Medulla oblongata (tissue), 1 donor: Measurements from ENCODE around the gene CNNM3.

ENCODE experiments used
- DNase-seq: peaks from one replicate; pipeline ENCODE4 v3.0.0-alpha.2; 2015; ENCODE audit errors: extremely low spot score

The CNNM3 gene

DNA sequence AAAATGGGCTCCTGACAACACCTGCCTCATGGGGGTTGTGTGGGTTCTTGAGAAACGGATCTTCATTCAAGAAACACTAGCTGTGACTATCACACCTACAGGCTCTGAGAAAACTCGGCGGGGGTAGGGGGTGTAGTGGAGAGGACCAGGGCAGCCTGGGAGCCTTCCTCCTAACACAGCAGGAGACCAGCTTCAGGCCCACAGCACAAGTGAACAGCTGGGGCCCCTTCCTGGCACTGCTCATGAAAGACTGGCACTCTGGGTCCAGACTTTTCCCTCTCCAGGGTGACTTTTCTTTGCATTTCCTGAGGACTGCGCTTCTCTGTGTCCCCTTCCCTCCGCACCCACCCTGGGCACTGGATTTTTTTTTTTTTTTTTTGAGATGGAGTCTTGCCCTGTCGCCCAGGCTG lies 61.0 kb downstream of the CNNM3 start:
- no peak for DNase-seq

DNA sequence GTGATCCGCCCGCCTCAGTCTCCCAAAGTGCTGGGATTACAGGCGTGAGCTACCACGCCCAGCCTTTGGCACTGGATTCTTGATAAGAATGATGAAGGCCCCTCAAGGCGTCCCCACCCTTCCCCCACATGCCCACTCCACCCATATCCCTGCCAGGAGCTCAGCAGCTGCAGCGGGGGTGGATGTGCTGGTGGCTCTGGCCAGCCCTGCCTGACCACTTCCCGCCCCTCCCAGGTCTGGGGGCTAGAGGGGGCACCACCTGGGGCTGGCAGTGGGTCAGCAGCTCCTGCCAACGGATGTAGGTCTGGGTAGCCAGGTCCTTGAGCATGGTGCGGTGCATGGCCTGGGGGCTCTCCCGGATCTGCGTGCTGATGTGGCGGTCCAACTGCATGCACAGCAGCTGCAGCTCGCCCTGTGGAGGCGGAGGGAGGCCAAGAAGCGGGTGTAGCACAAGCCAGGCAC lies 61.6 kb downstream of the CNNM3 start:
- DNase-seq: no peak

DNA sequence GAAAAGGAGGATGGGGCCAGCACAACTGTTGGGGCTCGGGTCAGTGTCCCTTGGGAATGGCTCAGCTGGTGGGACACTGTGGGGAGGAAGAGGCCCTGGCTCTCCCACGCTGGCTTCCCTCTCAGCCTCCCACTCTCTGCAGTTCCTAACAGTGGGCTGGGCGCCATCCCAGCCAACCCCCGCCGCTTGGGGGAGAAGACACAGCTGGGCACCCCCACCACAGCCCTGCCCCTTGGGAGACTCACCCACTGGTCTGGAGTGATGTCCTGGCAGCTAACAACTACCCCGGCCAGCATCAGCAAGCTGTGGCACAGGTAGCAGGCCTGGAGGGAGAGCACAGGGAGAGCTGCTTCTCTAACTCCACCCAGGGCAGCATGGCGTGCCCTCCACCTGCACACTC lies 62.1 kb downstream of the CNNM3 start:
- DNase-seq: no peak

DNA sequence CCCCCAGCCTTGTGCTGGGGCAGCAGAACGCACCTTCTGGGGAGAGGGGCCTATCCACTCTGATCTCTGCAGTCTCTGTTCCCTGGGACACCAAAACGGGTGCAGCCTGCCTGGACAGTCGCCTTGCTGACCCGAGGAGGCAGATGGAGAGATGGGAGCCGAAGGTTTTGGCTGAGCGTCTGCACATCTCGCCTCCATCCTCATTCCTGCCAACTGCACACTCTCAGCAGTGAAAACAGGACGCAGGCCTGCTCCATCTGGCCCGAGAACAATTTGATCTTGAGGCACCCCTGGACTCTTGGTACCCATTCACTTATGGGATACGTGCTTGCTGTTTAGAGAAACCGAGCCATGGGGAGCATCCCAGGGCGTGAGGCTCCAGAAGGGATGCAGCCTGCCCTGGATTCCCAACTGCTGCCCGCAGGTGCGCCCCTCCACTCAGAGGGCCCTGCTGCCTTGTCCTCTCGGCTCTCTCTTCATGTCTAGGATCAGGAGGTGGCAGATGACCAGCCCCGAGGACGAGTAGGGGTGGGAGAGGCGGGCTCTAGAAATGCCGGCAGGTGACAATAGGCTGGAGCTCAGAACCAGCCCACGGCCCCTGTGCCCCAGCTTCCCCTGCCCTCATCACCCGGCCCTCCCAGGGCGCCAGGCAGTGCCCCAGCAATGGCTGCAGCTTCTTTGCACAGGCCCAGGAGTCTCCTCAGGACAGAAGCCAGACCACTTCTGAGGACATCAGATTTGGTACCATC lies 62.9 kb downstream of the CNNM3 start:
- DNase-seq: no peak

DNA sequence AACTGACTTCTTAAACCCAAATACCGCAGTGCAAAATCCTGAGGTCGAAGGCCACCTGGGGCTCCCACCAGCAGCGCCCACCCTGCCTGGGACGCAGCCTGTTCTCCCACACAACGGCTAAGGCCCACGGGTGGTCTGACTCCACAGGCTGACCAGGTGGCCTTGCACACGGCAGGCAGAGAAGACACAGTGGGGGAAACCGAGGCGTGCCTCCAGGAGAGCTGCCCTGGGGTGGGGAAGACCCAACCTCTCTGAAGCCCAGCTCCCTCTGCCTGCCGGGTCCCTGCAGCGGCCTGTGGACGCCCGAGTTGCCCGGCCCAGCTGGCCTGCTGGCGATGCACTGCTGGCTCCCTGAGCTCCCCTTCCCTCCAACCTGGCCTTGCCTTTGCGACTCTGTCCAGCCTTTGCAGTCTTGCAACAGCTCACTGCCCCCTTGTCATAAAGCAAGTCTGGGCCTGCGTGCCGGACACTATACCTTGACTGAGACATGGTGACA lies 63.5 kb downstream of the CNNM3 start:
- no peak for DNase-seq

DNA sequence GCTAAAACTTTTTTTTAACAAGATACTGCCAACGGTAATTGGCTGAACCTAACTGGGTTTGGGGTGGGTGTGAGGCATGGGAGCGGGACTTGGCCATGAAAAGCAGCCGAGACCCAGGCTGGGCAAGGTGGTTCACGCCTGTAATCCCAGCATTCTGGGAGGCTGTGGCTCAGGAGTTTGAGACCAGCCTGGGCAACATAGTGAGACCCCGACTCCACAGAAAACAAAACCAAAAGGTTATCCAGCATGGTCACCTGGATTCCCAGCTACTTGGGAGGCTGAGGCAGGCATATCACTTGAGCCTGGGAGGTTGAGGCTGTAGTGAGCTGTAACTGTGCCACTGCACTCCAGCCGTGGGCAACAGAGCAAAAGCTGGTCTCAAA lies 64.8 kb downstream of the CNNM3 start:
- no peak for DNase-seq

DNA sequence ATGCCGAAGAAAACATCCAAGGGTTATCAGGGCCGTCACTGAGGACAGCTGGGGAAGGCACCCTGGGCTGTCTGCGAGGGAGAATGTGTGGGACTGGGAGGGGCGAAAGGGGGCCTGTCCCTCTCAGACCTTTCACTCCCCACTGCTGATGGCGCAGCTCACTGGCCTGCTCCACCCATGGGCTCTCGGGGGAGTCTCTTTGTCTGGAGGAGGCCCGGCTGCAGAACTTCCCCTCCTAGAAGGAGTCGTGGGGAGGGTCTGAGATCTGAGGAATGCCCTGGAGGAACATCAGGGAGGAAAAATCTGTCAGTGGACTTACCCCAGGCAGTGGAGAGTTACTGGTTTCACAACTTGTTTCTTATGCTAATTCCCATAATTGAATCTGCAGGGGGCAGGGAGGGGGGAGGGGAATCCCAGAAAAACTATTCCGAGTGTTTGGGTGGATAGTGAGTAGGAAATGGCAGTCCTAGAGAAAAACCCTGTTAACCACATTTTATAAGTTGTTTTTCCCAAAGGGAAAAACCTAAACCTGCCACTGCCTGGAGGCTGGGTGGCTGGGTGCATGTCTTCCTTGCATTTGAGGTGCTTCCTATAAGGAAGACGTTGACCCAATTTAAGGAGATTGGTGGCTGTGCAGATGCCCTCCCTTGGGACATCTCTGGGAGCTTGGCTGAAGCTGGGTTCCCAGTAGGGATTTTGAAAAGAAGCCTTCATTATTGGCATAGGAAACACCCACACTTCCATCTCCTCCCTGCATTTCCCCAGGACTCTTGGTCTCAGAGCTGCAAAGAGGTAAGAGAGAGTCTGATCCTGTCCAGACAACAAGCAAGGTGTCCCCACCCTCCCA lies 65.5 kb downstream of the CNNM3 start:
- no peak for DNase-seq

DNA sequence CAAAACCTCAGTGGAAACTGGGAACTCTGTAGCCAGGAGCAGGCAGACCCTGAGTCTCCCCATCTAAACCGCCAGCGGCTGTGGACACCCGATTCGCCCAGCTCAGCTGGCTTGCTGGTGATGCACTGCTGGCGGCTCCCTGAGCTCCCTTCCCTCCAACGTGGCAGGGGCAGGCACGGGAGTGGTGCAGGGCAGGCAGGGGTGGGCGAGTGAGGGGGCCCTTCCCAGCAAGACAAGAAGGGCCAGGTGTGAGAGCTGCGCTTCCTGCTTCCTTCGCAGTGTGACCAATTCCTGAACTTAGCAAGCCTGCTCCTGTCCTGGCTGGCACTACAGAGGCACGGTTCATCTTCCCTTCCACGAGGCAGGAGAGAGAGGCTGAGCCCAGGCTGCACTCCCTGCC lies 66.2 kb downstream of the CNNM3 start:
- no peak for DNase-seq

DNA sequence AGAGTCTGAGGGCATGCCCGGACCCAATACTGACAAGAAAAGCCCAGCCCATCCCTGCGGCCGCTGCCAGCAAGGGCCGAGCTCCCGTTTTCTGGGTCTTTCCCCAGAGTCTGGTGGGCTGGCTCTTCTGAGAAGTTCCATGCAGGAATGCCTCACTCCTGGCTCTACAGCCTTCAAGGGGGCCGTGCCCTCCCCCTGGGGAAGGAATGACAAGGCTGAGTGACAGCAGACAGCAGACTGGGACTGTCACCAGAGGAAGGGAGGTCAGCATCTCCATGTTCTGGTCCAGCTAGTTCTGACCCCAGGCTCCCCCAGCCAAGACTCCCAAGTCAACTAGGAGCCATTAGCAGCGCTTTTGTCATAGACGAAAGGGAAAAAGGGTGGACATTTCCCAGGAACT lies 66.8 kb downstream of the CNNM3 start:
- DNase-seq: no peak

DNA sequence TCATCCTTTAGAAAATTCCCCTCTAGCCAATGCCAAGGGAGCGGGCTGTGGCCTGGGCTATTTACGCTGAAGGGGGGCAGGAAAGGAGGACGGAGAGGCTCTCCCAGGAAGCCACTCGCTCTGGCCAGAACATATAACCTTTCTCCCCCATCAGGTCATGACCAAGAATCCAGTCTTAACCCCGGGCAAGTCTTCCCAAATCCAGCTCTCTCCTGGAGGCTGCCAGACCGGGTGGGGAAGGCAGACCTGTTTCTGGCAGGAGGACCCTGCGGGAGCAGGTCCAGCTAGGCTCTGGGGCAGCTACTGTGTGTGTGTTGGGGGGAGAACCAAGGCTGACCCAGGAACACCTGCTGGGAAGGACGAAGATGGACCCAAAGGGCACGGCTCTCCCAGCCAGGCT lies 67.2 kb downstream of the CNNM3 start:
- DNase-seq: no peak
